HG03039 (cell line): Measurements from ENCODE around the gene PIGC.
A peak's percentile ranks its signal among the peaks of the same experiment; 100 is the strongest.
"Not testable (repeated sequence)": the region's sequence is repeated elsewhere in the genome, so short reads cannot be mapped to it uniquely, and the experiment has no call there.

ENCODE experiments used
- ATAC-seq: cut with Tn5 transposase; IDR thresholded peaks from one replicate; pipeline ENCODE4 v1.9.1; 2021; ENCODE audit warnings: mild to moderate bottlenecking, moderate library complexity; ENCODE audit not compliant: unreplicated experiment

Gene PIGC

GRCh38 chr1:172467446-172467845, 23.6 kb upstream of the PIGC start:
- ATAC-seq, result no peak

DNA sequence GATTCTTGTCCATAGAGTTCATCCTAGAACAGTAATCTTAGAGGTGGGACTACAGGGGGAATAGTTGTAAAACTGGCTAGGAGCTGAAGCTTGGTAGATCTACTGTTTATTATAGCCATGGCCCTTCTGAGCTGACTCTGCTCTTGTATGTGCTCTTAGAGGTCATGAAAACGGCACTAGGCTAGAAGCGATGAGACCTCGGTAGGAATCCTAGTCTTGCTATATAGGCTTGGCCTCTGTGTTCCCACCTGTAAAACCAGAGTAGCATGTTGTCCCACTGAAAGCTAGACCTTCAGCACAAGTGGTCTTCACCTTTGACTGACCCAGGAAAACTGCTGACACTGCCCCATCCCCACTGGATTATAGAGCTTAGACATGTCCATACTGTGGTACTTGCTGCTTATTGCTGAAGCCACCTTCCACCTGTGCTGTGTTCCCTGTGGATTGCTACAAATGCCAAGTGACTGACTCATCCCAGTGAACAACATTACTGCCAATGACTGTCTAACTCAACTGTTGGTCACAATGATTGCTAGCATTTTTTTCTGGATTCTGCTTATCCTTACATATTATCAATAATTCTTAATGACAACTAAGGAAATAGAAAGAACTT, 23.0 kb upstream of the PIGC start:
- ATAC-seq, result no peak

DNA sequence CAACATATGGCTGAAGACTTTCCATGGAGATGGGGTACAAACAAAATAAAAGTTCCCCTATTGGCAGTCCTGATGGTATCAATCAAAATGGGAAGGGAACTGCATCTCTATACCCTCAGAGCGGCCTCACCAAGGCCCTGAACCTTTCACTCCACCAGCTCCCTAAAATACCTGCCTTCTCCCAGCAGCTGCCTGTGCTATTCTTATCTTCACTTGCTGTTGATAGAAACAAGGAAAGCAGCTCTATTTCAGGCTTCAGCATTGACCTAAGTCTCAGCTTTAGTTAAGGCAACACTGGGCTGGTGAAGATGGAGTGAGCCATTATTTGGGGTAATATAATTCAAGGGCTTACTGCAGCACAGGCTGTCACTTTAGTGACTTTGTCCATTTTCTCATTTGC, 21.7 kb upstream of the PIGC start:
- no peak for ATAC-seq

- ATAC-seq, result no peak
Observed at GRCh38 chr1:172460887-172461315, 17.0 kb upstream of the PIGC start.

GRCh38 chr1:172460177-172460576, 16.3 kb upstream of the PIGC start:
- no peak for ATAC-seq

- ATAC-seq, result no peak
Observed at GRCh38 chr1:172457479-172458130, 13.7 kb upstream of the PIGC start.

GRCh38 chr1:172456344-172456769, 12.5 kb upstream of the PIGC start:
- ATAC-seq, result no peak

GRCh38 chr1:172455451-172455850, 11.6 kb upstream of the PIGC start:
- no peak for ATAC-seq

- no peak for ATAC-seq
Observed at GRCh38 chr1:172453607-172454006, 9.7 kb upstream of the PIGC start.

GRCh38 chr1:172453153-172453545, 9.3 kb upstream of the PIGC start:
- ATAC-seq, result no peak

DNA sequence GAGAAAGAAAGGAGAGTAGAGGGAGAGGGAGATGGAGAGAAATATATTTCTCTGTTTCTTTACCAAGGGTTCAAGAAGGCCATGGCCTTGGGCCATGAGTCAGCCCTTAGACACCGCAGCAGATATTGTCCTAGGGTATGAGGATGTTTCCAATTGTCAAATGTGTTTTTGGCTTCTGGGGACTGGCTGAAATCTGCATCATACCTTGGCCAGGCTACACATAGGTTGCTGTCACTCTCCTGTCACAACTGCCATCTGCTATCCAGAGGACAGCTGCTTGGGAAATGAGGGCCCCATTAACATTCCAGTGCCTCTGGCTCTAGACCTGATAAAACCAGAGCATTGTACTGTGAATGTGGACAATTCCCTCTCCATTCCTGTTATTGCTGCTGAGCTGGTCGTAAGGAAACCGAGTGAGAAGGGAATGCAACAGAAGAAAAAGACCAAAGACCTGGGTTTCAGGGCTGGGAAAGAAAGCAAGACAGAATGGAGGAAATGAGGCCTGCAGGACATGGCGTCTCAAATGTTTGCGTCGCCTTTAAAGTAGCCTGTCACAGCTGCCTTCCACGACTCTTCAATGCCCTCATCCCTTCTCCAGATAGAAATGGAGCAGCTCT, 8.8 kb upstream of the PIGC start:
- no peak for ATAC-seq

DNA sequence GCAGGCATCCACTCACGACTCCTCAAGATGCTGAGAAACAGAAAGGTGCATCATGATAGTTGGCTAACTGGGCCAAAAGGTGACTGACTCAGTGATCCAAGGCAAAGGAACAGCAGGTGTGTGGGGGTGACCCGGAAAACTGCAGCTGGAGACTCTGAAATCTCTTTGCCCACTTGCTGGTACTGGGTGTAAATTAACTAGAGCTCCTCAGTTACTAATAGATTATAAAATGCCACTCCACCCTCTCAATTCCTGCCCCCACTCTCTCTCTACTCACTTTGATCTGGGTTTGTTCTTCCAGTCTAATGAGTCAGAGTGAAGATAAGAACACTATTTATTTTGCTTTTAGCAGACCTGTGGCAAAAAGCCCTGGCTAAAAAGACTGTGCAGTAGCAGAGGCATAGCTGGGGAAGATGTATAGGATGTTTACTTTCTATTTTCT, 7.2 kb upstream of the PIGC start:
- no peak for ATAC-seq

DNA sequence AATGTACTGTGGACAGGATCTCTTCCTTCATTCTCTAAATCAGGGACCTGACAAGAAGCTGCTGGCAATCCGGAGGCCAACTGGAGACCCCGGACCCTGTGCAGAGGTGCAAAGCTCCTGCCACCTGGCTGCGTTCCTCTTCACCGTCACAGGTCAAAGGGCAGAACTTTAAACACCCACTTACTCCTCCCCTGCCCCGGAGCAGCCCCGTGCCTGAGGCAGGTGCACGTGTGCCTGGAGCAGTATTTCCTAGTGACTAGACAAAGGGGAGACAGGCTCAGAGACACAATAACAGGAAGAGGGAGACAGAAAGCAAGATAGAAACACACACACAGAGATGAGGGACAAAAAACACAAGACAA, 6.6 kb upstream of the PIGC start:
- ATAC-seq, result no peak

DNA sequence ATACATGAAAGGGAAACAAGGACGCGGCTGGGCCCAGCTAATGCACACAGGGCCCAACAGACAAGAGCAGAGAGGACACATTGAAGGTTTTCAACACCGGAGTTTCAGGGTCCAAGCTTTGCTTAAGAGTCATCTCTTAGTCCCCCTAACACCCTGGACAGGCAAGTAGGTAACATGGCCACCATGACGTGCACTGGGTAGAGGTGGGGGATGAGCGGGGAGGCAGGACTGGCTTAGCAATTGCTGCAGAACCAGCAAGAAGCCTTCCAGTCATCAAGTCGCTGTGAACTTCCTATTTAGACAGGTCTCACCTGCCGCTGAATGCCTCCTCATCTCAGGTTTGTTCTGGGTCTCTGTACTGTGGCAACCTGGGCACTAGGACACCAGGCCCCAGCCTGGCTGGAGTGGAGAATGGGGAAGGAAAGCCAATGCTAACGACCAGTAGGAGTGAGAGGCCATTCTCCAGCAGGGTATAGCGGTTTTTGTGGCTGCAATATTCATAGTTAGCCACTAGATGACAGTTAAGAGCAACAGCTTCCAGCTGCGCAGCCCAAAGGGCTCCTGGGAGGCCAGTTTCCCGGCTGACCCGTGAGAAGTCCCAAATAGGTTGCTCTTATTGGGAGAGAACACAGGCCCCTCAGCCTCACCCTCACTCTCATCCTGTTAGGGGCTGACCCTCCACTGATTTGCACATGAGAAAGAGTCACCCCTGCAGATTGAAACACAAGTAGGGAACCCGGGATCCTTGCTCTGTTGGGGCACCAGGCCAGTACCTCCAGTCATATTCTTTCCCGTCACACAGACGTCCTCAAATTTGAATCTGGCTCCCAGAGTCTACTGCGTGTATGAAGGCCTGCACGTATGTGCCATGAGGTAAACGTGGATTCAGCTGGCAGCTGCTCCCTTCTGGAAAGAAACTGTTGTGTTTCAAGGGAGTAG, 6.0 kb upstream of the PIGC start:
- ATAC-seq, result peak; percentile 81

DNA sequence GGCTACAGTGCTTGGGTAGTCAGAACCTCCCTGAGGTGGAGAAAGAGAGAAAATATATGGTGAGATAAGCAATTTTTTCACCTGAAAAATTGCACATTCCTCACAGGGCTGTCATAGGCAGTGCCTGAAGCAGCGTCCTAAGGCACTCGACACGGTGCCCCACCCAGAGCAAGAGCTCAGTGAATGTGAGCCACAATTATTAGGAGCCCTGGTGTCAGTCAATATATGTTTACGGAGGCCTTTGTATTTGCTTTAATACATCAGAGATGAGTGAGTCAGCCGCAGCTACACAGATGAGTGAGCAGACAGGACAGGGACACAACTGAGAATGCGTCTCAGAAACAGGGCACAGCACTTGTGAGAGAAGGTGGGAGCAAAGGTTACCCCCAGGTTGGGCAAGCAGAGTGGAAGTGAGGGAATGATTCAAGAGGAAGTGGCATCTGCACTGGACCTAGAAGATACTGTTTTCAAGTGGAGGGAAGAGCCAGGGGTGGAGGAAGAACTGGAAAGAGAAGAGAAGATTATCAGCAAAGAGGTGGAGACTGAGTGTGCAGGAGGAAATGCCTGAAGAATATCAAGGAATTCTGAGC, 5.2 kb upstream of the PIGC start:
- no peak for ATAC-seq

- no peak for ATAC-seq
Observed at GRCh38 chr1:172447641-172448040, 3.8 kb upstream of the PIGC start.

DNA sequence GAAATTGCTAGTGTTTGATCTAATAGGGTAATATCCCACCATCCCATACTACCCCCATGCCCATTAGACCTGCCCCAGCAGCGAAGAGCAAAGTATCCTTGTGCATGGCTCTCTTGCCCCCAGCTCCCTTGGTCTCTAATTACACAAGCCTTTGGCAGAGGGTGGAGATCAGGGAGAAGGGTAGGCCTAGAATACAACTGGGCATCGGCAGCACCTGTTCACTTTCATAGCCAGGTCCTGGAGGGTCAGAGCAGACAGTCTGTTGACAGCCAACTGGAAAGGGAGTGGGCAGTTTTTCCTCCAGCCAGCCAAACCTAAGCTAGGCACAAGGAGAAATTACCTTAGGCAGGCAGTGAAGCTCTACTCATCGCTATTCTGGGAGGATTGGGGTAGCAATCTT, 2.7 kb upstream of the PIGC start:
- ATAC-seq, result no peak

GRCh38 chr1:172442843-172443565, 865 bp downstream of the PIGC start:
- no peak for ATAC-seq

GRCh38 chr1:172442404-172442803, 1.5 kb downstream of the PIGC start:
- ATAC-seq, result no peak

GRCh38 chr1:172437183-172437582, 6.7 kb downstream of the PIGC start:
- ATAC-seq, result not testable (repeated sequence)
